Adrenal gland (tissue), 12 donors: ENCODE measurements around the gene PLA2G12B. TPM values are rescaled to one million over a fixed set of nuclear protein-coding genes. Genes with fewer than 3 reads are reported as not detected.

Source experiments
- DNase-seq, 7 donors: peaks; one replicate each; pipeline ENCODE4 v3.0.0-alpha.2; 2019 to 2020
- H3K27ac ChIP-seq, 5 donors: fragments of 200-600 bp; sonication (generic) in 4 of 5; 1 replicate in 3 of 5; 2 replicates in 2 of 5; pipeline versions ENCODE4 v1.5.1 to v1.8.0; 2016 to 2020; ENCODE audit warnings: mild to moderate bottlenecking in 1 of 5
- H3K27me3 ChIP-seq: fragments of 200-600 bp; 2 replicates; pipeline ENCODE4 v1.8.0; 2021
- H3K36me3 ChIP-seq, 2 donors: fragments of 200-600 bp; replicated peaks in 1 of 2; 1 replicate in 1 of 2; 2 replicates in 1 of 2; pipeline versions ENCODE4 v1.5.1 to v1.8.0; 2018 to 2022
- H3K4me1 ChIP-seq, 2 donors: fragments of 200-600 bp; replicated peaks in 1 of 2; 1 replicate in 1 of 2; 2 replicates in 1 of 2; pipeline versions ENCODE4 v1.5.1 to v1.8.0; 2018 to 2021
- H3K4me3 ChIP-seq, 4 donors: fragments of 200-600 bp; sonication (generic) in 3 of 4; one replicate each; pipeline ENCODE4 v1.5.1; 2016 to 2018
- H3K9me3 ChIP-seq, 3 donors: fragments of 200-600 bp; sonication (generic) in 1 of 3; replicated peaks in 1 of 3; 1 replicate in 2 of 3; 2 replicates in 1 of 3; pipeline versions ENCODE4 v1.5.1 to v1.8.0; 2016 to 2021
- CTCF ChIP-seq, 6 experiments: fragments of 450-650 bp in 4 of 6; fragments of 200-600 bp in 2 of 6; sonication (generic) in 1 of 6; IDR thresholded peaks; 1 replicate in 5 of 6; 2 replicates in 1 of 6; pipeline versions ENCODE4 v1.5.1 to v1.8.0; 2016 to 2021; ENCODE audit warnings: antibody characterized with exemption in 6 of 6, mild to moderate bottlenecking in 2 of 6, moderate library complexity in 1 of 6
- POLR2A ChIP-seq, 2 donors: fragments of 450-650 bp; IDR thresholded peaks; one replicate each; pipeline ENCODE4 v1.6.1; 2017; ENCODE audit warnings: antibody characterized with exemption in 2 of 2, mild to moderate bottlenecking in 2 of 2, moderate library complexity in 1 of 2
- WGBS, 4 donors: extraction: QIAGEN DNeasy Blood & Tissue Kit in 2 of 4; methylation state at CpG; one replicate each; pipeline versions ENCODE4 v1.1.5 to v1.1.7; 2013 to 2017; 5-methylcytosine and 5-hydroxymethylcytosine counted together
- intact Hi-C, 2 donors: fragments of 100-400 bp; cut with DNase I; formaldehyde crosslinking; loops; one replicate each; pipeline versions ENCODE4 v1.14.1 to v1.15.0; 2022 to 2023
- polyA plus RNA-seq, 3 donors: library from polyadenylated mRNA; stranded (reverse); fragments of 200-250 nt in 2 of 3; fragments of 350-450 nt in 1 of 3; fragmentation: Illumina TruSeq in 1 of 3; extraction: RNeasy Lipid Tissue Mini Kit (QIAGEN cat#74804) in 1 of 3; gene quantifications; one replicate each; pipeline ENCODE4 v1.2.3, GENCODE V29; 2013 to 2014
- total RNA-seq, 9 donors: library from RNA; depleted of rRNA in 4 of 9; stranded (reverse); fragments of >200 nt in 4 of 9; fragments of 120-200 nt in 1 of 9; fragmentation: NEBNext Ultra II Directional in 1 of 9; extraction: Animal tissue kit (Norgen Biotek cat#: 25700) in 1 of 9; gene quantifications; one replicate each; pipeline versions ENCODE4 v1.1.0 to v1.2.4, GENCODE V29; 2013 to 2023
- donor health status: healthy with polysubstance abuse.
- donor health status: Bipolar disorder and iron deficiency.
- donor health status: DM: yes; HTN: yes; CAD: no.
- donor health status: DM: no; HTN: no; CAD: no.
- donor health status: DM: no; HTN: no; CAD: no.
- donor health status: DM: yes; HTN: yes; CAD: no.

Gene PLA2G12B
- total and polyA plus RNA-seq, 12 donors = not detected

GRCh38 chr10:72888151-72888638 lies 66.4 kb downstream of the PLA2G12B start:
- TF ChIP-seq POLR2A (IDR thresholded peaks at IDR 0.05) (no peak), CTCF (IDR thresholded peaks at IDR 0.05) (no peak)
- intact Hi-C loops = no loop called here
- no peaks in the 10 kb centered on the region for H3K36me3 ChIP-seq
- H3K4me1 ChIP-seq = peaks cover 0 to 6% of the 10 kb centered on the region in 2 donors
- no peak overlapping the region for H3K4me3 ChIP-seq
- no peaks in the 10 kb centered on the region for H3K9me3 ChIP-seq
- DNase-seq = no peak
- H3K27ac ChIP-seq = no peak overlapping the region
- H3K27me3 ChIP-seq = no peaks in the 10 kb centered on the region
- WGBS, 4 donors = 94 to 98% (median 96%) methylated on average over 7 of the region's 7 CpGs

- Histone ChIP-seq H3K4me1 (peaks cover 0 to 6% of the 10 kb centered on the region in 2 donors), H3K9me3 (no peaks in the 10 kb centered on the region), H3K4me3 (no peak overlapping the region), H3K36me3 (no peaks in the 10 kb centered on the region), H3K27me3 (no peaks in the 10 kb centered on the region), H3K27ac (no peak overlapping the region)
- intact Hi-C loops = no loop called here
- 61 to 65% (median 62%) methylated on average over 5 of the region's 5 CpGs for WGBS, 4 donors
- TF ChIP-seq CTCF (IDR thresholded peaks at IDR 0.05) = no peak
- TF ChIP-seq POLR2A (IDR thresholded peaks at IDR 0.05) = no peak
- DNase-seq = no peak
Observed at GRCh38 chr10:72887043-72887442, 67.6 kb downstream of the PLA2G12B start.

GRCh38 chr10:72886621-72887020 lies 68.0 kb downstream of the PLA2G12B start:
- Histone ChIP-seq H3K27me3 (no peaks in the 10 kb centered on the region), H3K36me3 (no peaks in the 10 kb centered on the region), H3K27ac (no peak overlapping the region), H3K9me3 (no peaks in the 10 kb centered on the region), H3K4me1 (peaks cover 0 to 6% of the 10 kb centered on the region in 2 donors), H3K4me3 (no peak overlapping the region)
- WGBS, 4 donors = 37 to 63% (median 58%) methylated on average over 1 of the region's 1 CpG
- TF ChIP-seq POLR2A (IDR thresholded peaks at IDR 0.05) (no peak), CTCF (IDR thresholded peaks at IDR 0.05) (no peak)
- DNase-seq = no peak
- intact Hi-C loops = no loop called here

- H3K9me3 ChIP-seq = no peaks in the 10 kb centered on the region
- no peak for DNase-seq
- no peak overlapping the region for H3K27ac ChIP-seq
- peaks cover 0 to 6% of the 10 kb centered on the region in 2 donors for H3K4me1 ChIP-seq
- no peaks in the 10 kb centered on the region for H3K27me3 ChIP-seq
- intact Hi-C loops = no loop called here
- WGBS, 4 donors = 87 to 97% (median 93%) methylated on average over 2 of the region's 2 CpGs
- H3K36me3 ChIP-seq = no peaks in the 10 kb centered on the region
- no peak for TF ChIP-seq CTCF (IDR thresholded peaks at IDR 0.05)
- TF ChIP-seq POLR2A (IDR thresholded peaks at IDR 0.05) = no peak
- H3K4me3 ChIP-seq = no peak overlapping the region
Observed at GRCh38 chr10:72885953-72886352, 68.7 kb downstream of the PLA2G12B start.

Other genes starting within 250 kb of the PLA2G12B start
- 1 to 10 TPM in 1 of 9 donors, under 1 TPM in 3, not detected in 5; 0.14 to 2.1 (median 0.45) TPM for gene OIT3, start 61.1 kb downstream of the PLA2G12B start, total RNA-seq
- gene OIT3, start 61.1 kb downstream of the PLA2G12B start, polyA plus RNA-seq = under 1 TPM; 0.08 to 0.22 (median 0.13) TPM
- gene P4HA1, start 142.1 kb upstream of the PLA2G12B start, total RNA-seq = 100 to 1,000 TPM in 1 of 9 donors, 10 to 100 TPM in 8; 28.2 to 109 (median 58.9) TPM
- 10 to 100 TPM in 2 of 3 donors, 1 to 10 TPM in 1; 9.2 to 34.7 (median 14.2) TPM for gene P4HA1, start 142.1 kb upstream of the PLA2G12B start, polyA plus RNA-seq
- gene NUDT13, start 155.6 kb upstream of the PLA2G12B start, total RNA-seq = 1 to 10 TPM; 1.0 to 5.1 (median 3.1) TPM
- gene NUDT13, start 155.6 kb upstream of the PLA2G12B start, polyA plus RNA-seq = 1 to 10 TPM; 2.3 to 6.1 (median 2.7) TPM
- 10 to 100 TPM; 22.6 to 39.3 (median 30.3) TPM for gene ECD, start 213.2 kb upstream of the PLA2G12B start, total RNA-seq
- gene ECD, start 213.2 kb upstream of the PLA2G12B start, polyA plus RNA-seq = 10 to 100 TPM in 2 of 3 donors, 1 to 10 TPM in 1; 6.4 to 40.7 (median 14.0) TPM
- 10 to 100 TPM; 10.9 to 36.7 (median 19.4) TPM for gene FAM149B1, start 213.3 kb upstream of the PLA2G12B start, total RNA-seq
- gene FAM149B1, start 213.3 kb upstream of the PLA2G12B start, polyA plus RNA-seq = 10 to 100 TPM; 23.2 to 33.8 (median 31.7) TPM